Measurements from ENCODE around the gene MRC2. TPM values are rescaled to one million over a fixed set of nuclear protein-coding genes. Genes with fewer than 3 reads are reported as not detected.
"Not testable (repeated sequence)": the region's sequence is repeated elsewhere in the genome, so short reads cannot be mapped to it uniquely, and the experiment has no call there.

Gene MRC2
- total RNA-seq, 2 donors from 2014 or later, result 2.0 to 2.1 TPM

- H3K4me1 Mint-ChIP-seq (ENCODE audit: low read depth in 2 of 2), result no peaks in the 10 kb centered on the region
- no peak for ATAC-seq
- H3K27ac Mint-ChIP-seq, result peak overlapping the region in 1 of 2 donors; percentile 29
- H3K27me3 Mint-ChIP-seq, result no peaks in the 10 kb centered on the region
- H3K36me3 Mint-ChIP-seq, result peaks cover 30% of the 10 kb centered on the region
- H3K4me3 Mint-ChIP-seq, result no peak overlapping the region
- H3K9me3 Mint-ChIP-seq, result no peaks in the 10 kb centered on the region
- DNase-seq (ENCODE audit: low spot score), result no peak
Measured at GRCh38 chr17:62597920-62598319, 29.6 kb upstream of the MRC2 start.

DNA sequence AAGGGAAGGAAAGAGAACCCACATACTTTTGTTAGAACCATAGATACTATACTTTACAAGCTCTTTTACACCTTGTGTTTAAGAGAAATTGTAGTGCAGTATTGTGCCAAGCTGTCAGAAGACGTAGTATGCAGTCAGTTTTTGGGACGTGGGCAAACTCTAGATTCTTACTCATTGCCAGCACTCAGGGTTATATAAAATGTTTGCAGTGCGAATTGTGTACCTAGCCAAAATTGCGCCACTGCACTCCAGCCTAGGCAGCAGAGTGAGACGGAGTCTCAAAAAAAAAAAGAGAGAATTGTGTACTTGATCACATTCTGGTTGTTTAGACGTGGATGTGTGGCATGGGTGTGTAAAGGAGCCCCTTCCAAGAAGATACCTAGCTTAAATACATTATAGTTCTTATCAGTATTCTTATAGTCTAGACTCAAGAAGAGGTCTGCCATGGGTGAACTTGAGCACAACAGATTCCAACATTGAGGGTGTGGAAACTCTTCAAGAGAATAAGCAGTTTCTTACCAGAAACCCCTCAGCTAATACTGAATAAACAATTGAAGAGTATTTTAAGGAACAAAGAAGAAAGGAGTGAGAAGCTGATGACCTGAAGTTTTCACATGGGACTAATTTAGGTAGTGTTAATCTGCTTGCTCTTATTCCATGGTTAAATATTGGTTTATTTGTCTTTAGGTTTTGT, 27.4 kb upstream of the MRC2 start:
- no peaks in the 10 kb centered on the region for H3K9me3 Mint-ChIP-seq
- DNase-seq (ENCODE audit: low spot score) (no peak), ATAC-seq (no peak)
- H3K27ac Mint-ChIP-seq, result peak overlapping the region in 1 of 2 donors; percentile 47
- peaks cover 30% of the 10 kb centered on the region for H3K36me3 Mint-ChIP-seq
- no peaks in the 10 kb centered on the region for H3K4me1 Mint-ChIP-seq (ENCODE audit: low read depth in 2 of 2)
- H3K27me3 Mint-ChIP-seq, result no peaks in the 10 kb centered on the region
- no peak overlapping the region for H3K4me3 Mint-ChIP-seq

- no peaks in the 10 kb centered on the region for H3K4me1 Mint-ChIP-seq (ENCODE audit: low read depth in 2 of 2)
- no peak overlapping the region for H3K4me3 Mint-ChIP-seq
- DNase-seq (ENCODE audit: low spot score), result no peak
- no peak for ATAC-seq
- H3K27me3 Mint-ChIP-seq, result no peaks in the 10 kb centered on the region
- H3K9me3 Mint-ChIP-seq, result no peaks in the 10 kb centered on the region
- peaks cover 30% of the 10 kb centered on the region for H3K36me3 Mint-ChIP-seq
- H3K27ac Mint-ChIP-seq, result peak overlapping the region in 1 of 2 donors; percentile 47
Measured at GRCh38 chr17:62600805-62601204, 26.7 kb upstream of the MRC2 start.

DNA sequence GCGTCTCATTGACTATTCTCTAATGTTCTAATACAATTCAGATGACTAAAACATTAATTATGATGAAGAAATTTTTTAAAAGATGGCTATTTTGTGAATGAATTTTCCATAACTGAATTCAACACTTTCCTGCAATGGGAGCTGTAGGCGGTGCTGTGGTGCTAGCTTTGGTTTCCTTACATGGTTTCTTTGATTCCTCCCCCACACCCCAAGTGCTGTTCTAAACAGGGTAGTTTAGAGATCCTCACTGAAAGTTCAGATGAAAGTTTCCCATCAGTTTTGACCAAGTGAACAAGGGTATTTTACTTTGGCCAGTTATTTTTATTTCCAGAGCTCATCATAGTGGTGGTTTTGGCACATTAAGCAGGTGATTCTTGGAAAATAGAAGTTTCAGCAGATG, 26.0 kb upstream of the MRC2 start:
- peaks cover 30% of the 10 kb centered on the region for H3K36me3 Mint-ChIP-seq
- no peaks in the 10 kb centered on the region for H3K9me3 Mint-ChIP-seq
- ATAC-seq (no peak), DNase-seq (ENCODE audit: low spot score) (no peak)
- no peaks in the 10 kb centered on the region for H3K4me1 Mint-ChIP-seq (ENCODE audit: low read depth in 2 of 2)
- no peak overlapping the region for H3K4me3 Mint-ChIP-seq
- no peak overlapping the region for H3K27ac Mint-ChIP-seq
- H3K27me3 Mint-ChIP-seq, result no peaks in the 10 kb centered on the region

DNA sequence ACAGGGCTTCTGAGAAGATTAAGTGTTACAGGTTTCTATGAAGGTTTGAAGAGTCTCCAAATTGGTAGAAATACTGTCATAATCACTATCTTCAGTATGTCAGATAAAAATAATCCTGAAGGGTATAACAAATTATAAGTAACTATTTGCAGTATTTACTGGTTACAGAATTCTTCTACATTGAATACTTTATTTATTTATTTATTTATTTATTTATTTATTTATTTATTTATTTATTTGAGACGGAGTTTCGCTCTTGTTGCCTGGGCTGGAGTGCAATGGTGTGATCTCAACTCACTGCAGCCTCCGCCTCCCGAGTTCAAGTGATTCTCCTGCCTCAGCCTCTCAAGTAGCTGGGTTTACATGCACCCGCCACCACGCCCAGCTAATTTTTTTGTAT, 23.7 kb upstream of the MRC2 start:
- H3K27me3 Mint-ChIP-seq; H3K4me1 Mint-ChIP-seq (ENCODE audit: low read depth in 2 of 2); ATAC-seq; H3K27ac Mint-ChIP-seq; H3K9me3 Mint-ChIP-seq; H3K4me3 Mint-ChIP-seq; DNase-seq (ENCODE audit: low spot score): not testable (repeated sequence)
- H3K36me3 Mint-ChIP-seq, result peaks cover 31% of the 10 kb centered on the region

DNA sequence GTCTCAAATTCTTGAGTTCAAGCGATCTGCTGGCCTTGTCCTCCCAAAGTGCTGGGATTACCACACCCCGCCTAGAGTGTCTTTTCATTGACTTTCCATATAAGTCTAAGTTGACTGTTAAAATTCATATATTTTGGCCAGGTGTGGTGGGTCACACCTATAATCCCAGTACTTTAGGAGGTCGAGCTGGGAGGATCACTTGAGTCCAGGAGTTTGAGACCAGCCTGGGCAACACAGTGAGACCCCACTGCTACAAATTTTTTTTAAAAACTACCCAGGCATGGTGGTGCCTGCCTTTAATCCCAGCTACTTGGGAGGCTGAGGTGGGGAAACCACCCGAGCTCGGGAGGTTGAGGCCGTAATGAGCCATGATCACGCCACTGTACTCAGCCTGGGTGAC, 21.9 kb upstream of the MRC2 start:
- ATAC-seq (no peak), DNase-seq (ENCODE audit: low spot score) (no peak)
- peaks cover 5 to 6% of the 10 kb centered on the region in 2 donors for H3K4me1 Mint-ChIP-seq (ENCODE audit: low read depth in 2 of 2)
- H3K27me3 Mint-ChIP-seq, result no peaks in the 10 kb centered on the region
- H3K4me3 Mint-ChIP-seq, result no peak overlapping the region
- peaks cover 29% of the 10 kb centered on the region for H3K36me3 Mint-ChIP-seq
- H3K9me3 Mint-ChIP-seq, result no peaks in the 10 kb centered on the region
- H3K27ac Mint-ChIP-seq, result no peak overlapping the region

GRCh38 chr17:62611292-62611691, 16.2 kb upstream of the MRC2 start:
- H3K4me1 Mint-ChIP-seq (ENCODE audit: low read depth in 2 of 2), result peaks cover 14 to 17% of the 10 kb centered on the region in 2 donors
- H3K4me3 Mint-ChIP-seq, result peak overlapping the region; percentile 57
- peak overlapping the region in 1 of 2 donors; percentile 12 for H3K27ac Mint-ChIP-seq
- ATAC-seq (peak in 1 of 2 donors; percentile 83), DNase-seq (ENCODE audit: low spot score) (no peak)
- no peaks in the 10 kb centered on the region for H3K27me3 Mint-ChIP-seq
- peaks cover 26% of the 10 kb centered on the region for H3K36me3 Mint-ChIP-seq
- H3K9me3 Mint-ChIP-seq, result no peaks in the 10 kb centered on the region

- Mint-ChIP-seq H3K27ac (peak overlapping the region in 1 of 2 donors; percentile 12), H3K36me3 (peaks cover 26% of the 10 kb centered on the region), H3K9me3 (no peaks in the 10 kb centered on the region), H3K27me3 (no peaks in the 10 kb centered on the region), H3K4me3 (peak overlapping the region; percentile 57), H3K4me1 (ENCODE audit: low read depth in 2 of 2) (peaks cover 14 to 17% of the 10 kb centered on the region in 2 donors)
- ATAC-seq (peak in 1 of 2 donors; percentile 67), DNase-seq (ENCODE audit: low spot score) (no peak)
Measured at GRCh38 chr17:62611728-62612127, 15.7 kb upstream of the MRC2 start.

DNA sequence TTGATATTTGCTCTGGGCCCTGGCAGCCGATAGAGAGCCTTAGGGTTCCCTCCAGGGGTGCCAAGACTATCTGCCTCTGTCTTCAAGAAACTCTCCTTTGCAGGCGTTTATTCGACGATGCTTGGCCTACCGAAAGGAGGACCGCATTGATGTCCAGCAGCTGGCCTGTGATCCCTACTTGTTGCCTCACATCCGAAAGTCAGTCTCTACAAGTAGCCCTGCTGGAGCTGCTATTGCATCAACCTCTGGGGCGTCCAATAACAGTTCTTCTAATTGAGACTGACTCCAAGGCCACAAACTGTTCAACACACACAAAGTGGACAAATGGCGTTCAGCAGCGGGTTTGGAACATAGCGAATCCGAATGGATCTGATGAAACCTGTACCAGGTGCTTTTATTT, 15.2 kb upstream of the MRC2 start:
- not testable (repeated sequence) for H3K9me3 Mint-ChIP-seq; DNase-seq (ENCODE audit: low spot score); ATAC-seq; H3K27me3 Mint-ChIP-seq
- Mint-ChIP-seq H3K4me3 (peak overlapping the region; percentile 57), H3K27ac (peak overlapping the region in 1 of 2 donors; percentile 12), H3K4me1 (ENCODE audit: low read depth in 2 of 2) (peaks cover 14 to 17% of the 10 kb centered on the region in 2 donors), H3K36me3 (peaks cover 25% of the 10 kb centered on the region)

DNA sequence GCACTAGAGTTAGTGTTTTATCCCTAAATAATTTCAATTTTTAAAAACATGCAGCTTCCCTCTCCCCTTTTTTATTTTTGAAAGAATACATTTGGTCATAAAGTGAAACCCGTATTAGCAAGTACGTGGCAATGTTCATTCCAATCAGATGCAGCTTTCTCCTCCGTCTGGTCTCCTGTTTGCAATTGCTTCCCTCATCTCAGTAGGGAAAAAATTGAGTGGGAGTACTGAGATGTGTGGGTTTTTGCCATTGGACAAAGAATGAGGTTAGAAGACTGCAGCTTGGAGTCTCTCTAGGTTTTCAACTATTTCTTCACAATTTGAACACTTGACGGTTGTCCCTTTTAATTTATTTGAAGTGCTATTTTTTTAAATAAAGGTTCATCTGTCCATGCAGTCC, 14.4 kb upstream of the MRC2 start:
- H3K27ac Mint-ChIP-seq; DNase-seq (ENCODE audit: low spot score); H3K9me3 Mint-ChIP-seq; ATAC-seq; H3K4me3 Mint-ChIP-seq; H3K27me3 Mint-ChIP-seq: not testable (repeated sequence)
- H3K36me3 Mint-ChIP-seq, result peaks cover 17% of the 10 kb centered on the region
- H3K4me1 Mint-ChIP-seq (ENCODE audit: low read depth in 2 of 2), result peaks cover 14 to 17% of the 10 kb centered on the region in 2 donors

GRCh38 chr17:62614142-62614541, 13.3 kb upstream of the MRC2 start:
- DNase-seq (ENCODE audit: low spot score) (no peak), ATAC-seq (no peak)
- H3K27me3 Mint-ChIP-seq, result no peaks in the 10 kb centered on the region
- peaks cover 17% of the 10 kb centered on the region for H3K36me3 Mint-ChIP-seq
- H3K27ac Mint-ChIP-seq, result no peak overlapping the region
- peaks cover 17 to 18% of the 10 kb centered on the region in 2 donors for H3K4me1 Mint-ChIP-seq (ENCODE audit: low read depth in 2 of 2)
- H3K9me3 Mint-ChIP-seq, result no peaks in the 10 kb centered on the region
- no peak overlapping the region for H3K4me3 Mint-ChIP-seq

DNA sequence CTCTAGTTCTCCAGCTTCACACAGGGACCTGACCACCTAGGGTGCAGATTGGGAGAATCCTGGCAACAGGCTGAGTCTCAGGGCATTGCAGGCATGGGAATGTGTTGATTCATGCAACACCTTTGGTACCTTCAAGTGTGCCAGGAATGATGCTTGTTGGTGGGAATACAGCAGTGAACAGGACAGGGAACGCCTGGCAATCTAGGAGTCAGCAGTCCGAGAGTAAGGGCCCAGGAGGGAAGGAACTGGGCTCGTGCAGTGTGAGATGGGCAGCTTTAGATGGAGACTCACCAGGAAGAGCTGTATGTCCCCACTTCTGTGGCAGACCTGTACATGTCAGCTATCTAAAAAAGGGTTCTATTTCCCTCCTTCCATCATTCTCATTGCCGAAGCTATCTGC, 12.0 kb upstream of the MRC2 start:
- no peak overlapping the region for H3K27ac Mint-ChIP-seq
- no peak overlapping the region for H3K4me3 Mint-ChIP-seq
- peaks cover 11% of the 10 kb centered on the region for H3K36me3 Mint-ChIP-seq
- no peak for DNase-seq (ENCODE audit: low spot score)
- H3K27me3 Mint-ChIP-seq, result no peaks in the 10 kb centered on the region
- H3K4me1 Mint-ChIP-seq (ENCODE audit: low read depth in 2 of 2), result peaks cover 12 to 14% of the 10 kb centered on the region in 2 donors
- no peaks in the 10 kb centered on the region for H3K9me3 Mint-ChIP-seq
- no peak for ATAC-seq

DNA sequence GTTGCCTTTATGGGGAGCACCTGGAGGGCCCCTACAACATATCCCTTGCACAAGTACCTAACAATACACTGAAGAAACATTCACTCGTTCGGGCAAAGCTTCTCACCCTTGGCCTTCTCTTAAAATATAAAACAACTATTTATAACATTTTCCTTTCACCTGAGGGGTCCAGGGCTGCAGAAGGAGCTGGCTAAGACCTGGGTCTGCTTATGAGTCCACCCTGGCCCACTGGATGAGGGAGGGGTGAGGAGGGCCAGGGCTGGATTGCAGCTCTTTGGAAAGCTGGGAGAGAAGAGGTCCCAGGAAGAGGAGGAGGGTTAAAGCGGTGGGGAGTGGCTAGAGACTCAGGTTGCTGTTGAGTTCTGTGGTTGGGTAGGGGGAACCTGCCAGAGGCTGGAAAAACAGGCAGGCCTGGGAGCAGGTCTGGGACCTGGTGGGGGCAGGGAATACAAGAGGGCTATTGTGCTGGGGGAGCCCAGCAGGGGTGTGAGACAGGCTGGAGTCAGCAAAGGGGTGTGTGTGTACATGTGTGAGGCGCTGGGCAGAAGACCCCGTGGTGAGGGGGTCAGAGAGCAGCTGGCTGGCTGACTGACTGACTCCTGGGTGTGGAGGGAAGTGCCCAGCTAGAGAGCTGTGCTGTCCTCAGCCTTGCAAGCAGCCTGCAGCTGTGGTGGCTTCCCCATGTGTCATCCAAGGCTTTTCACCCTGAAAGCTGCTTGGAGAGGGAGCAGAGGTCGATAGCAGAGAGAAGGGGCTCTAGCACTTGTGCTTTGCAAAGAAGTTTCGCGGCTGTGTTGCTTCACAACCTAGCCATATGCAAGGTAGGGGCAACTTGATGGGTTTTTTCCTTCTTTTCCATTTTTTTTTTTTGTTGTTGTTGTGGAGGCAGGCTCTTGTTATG, 10.2 kb upstream of the MRC2 start:
- no peaks in the 10 kb centered on the region for H3K27me3 Mint-ChIP-seq
- peaks cover 9% of the 10 kb centered on the region for H3K36me3 Mint-ChIP-seq
- H3K27ac Mint-ChIP-seq, result no peak overlapping the region
- peaks cover 2 to 6% of the 10 kb centered on the region in 2 donors for H3K4me1 Mint-ChIP-seq (ENCODE audit: low read depth in 2 of 2)
- H3K9me3 Mint-ChIP-seq, result no peaks in the 10 kb centered on the region
- DNase-seq (ENCODE audit: low spot score), result no peak
- peak in 1 of 2 donors; percentile 7 for ATAC-seq
- H3K4me3 Mint-ChIP-seq, result no peak overlapping the region

- Mint-ChIP-seq H3K9me3 (no peaks in the 10 kb centered on the region), H3K4me3 (no peak overlapping the region), H3K27me3 (no peaks in the 10 kb centered on the region), H3K4me1 (ENCODE audit: low read depth in 2 of 2) (peaks cover 0 to 5% of the 10 kb centered on the region in 2 donors), H3K27ac (no peak overlapping the region), H3K36me3 (peaks cover 9% of the 10 kb centered on the region)
- ATAC-seq (no peak), DNase-seq (ENCODE audit: low spot score) (no peak)
Measured at GRCh38 chr17:62617894-62618472, 9.5 kb upstream of the MRC2 start.
